HG02970 (cell line): ENCODE measurements around the gene DPPA2.
"Not testable (repeated sequence)": the region's sequence is repeated elsewhere in the genome, so short reads cannot be mapped to it uniquely, and the experiment has no call there.

Source experiments
- ATAC-seq: cut with Tn5 transposase; IDR thresholded peaks from one replicate; pipeline ENCODE4 v1.9.1; 2021; ENCODE audit warnings: mild to moderate bottlenecking, moderate library complexity, moderate number of reproducible peaks; ENCODE audit not compliant: unreplicated experiment, low FRiP score

DPPA2 gene, protein sequence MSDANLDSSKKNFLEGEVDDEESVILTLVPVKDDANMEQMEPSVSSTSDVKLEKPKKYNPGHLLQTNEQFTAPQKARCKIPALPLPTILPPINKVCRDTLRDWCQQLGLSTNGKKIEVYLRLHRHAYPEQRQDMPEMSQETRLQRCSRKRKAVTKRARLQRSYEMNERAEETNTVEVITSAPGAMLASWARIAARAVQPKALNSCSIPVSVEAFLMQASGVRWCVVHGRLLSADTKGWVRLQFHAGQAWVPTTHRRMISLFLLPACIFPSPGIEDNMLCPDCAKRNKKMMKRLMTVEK

DNA sequence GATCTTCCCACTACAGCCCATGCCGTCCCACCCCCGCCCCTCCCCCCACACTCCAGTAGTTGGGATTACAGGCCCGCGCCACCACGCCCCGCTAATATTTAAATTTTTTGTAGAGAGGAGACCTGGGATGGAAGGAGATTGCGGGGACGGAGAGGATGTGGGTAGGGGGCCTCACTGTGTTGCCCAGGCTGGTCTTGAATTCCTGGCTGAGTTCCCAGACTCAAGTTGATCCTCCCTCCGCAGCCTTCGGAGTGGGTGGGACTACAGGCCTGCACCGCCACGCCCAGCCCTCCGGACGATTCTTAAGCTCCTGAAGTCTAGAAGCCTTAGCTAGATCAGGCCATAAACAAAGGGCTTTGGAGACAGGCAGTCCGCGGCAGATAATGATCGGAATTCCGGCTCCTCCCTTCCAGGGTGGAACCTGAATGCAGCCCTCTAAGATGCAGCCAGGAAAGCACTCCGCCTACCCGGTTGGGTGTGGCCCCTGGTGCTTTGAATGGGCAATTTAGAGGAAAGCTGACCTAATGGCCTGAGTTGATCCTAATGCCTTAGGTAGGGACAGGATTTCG, at the start of gene DPPA2:
DPPA2 (minus strand) TSS at position 356 of the 569 bp plus-strand sequence. CDS start 1,975 bp downstream, outside the sequence.
- no peak for ATAC-seq

DNA sequence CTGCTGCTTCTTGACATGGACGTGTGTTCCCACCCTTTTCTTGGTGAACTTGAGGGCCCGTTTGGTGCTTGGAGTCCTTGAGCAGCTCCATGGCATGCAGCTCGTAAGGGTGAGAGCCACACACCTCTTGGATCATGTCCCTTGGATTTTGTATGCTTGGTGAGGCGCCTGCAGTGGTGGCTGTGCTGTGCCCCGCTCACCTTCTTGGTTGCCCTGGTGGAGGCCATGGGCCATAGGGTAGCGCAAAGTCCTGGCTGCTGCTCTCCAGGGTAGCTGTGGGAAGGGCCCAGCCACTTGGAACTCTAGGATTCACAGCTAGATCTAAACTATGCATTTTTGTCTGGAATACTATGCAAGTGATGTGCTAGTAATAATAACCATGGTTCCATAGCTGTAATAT, 47.8 kb upstream of the DPPA2 start:
- no peak for ATAC-seq

DNA sequence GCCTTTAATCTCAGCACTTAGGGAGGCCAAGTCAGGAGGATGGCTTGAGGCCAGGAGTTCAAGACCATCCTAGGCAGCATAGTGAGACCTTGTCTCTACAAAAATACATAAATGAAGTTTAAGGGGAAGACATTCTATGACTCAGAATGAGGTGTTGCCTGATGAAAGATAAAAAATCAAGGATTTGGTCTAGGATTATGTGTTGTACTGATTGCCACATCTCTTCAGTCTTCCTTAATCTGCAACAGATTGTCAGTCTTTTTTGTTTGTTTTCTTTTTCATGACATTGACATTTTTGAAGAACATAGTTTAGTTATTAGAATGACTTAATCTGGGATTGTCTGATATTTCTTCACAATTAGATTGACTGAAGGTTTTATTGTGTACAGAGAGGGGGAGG, 47.3 kb upstream of the DPPA2 start:
- no peak for ATAC-seq

DNA sequence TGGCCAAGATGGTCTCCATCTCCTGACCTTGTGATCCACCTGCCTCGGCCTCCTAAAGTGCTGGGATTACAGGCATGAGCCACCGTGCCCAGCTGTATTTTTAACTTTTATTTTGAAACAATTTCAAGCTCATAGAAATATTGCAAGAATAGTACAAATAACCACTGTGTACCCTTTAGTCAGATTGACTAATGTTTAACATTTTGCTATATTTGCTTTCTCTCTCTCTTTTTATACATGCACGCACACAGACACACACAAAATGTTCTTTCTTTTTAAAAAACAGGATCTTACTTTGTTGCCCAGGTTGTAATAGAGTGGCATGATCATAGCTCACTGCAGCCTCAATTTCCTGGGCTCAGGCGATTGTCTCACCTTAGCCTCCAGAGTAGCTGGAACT, 46.5 kb upstream of the DPPA2 start:
- no peak for ATAC-seq

DNA sequence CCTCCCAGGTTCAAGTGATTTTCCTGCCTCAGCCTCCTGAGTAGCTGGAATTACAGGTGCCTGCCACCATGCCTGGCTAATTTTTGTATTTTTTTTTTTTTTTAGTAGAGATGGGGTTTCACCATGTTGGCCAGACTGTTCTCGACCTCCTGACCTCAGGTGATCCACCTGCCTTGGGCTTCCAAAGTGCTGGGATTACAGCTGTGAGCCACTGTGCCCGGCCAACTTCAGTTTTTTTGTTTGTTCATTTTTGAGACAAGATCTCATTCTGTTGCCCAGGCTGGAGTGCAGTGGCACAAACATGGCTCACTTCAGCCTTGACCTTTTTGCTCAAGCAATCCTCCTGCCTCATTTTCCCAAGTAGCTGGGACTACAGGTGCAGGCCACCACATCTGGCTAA, 42.5 kb upstream of the DPPA2 start:
- not testable (repeated sequence) for ATAC-seq

DNA sequence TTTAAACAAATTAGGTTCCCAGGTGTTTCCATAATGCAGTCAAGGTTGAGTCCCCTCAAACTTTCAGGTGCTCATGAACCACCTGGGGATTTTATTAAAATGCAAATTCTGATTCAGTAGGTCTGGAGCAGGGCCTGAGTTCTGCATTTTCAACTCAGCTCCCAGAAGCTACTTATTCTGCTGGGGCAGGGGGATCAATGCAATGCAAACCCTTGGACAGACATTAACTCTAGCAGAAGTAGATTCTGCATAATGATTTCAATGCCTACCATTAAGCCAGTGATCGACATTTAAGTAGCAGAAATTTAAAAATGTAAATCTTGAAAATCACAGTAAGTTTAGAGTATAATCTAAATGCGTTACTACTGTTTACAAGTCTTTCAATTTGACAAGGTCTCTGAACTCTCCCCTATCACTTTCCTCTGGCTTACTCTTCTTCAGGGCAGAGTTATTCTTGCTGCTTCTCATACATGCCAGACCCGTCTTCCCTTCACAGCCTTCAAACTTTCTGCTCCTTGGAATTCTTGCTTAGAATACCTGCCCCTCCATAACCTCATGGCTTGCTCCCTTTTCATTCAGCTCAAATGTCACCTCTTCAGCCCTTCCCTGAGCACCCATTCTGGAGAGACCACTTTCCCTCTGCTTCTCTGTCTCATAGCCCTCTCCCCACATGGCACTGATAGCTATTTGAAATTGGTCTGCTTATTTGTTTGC, 40.3 kb upstream of the DPPA2 start:
- no peak for ATAC-seq

DNA sequence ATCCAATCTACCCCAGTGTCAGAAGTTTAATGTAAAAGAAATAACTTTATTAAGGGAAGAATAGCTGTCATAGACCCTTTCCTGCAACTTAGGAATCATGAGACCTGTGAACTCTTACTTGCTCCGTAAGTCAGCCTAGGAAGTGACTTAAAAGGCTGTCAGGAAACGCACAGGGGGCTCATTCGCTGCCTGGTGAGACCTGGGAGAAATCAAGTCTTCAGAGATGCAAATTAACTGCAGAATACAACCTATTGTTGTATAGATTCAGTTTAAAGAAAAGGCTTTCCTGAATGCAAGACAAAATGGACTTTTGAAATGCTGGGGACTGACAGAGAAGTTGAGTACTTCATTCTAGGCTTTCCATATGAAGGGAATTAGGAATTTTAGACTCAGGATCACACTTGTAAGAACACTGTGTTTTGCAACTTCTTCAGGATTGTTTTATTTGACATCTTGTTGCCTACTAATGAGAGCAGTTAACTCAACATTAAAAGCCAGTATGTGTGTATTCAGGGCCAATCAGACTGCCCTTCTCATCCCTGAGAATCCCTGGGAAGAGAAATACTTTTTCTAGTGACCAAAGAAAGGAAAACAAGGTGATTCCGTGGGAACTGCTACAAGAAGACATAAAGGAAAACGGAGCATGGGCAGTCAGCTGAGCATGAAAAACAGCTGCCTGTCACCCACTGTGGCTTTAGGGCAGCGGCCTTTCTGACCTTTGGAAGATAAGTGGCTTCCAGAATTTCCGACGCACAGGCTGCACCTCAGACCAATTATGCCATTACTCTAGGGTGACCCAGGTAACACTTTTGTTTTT, 39.5 kb upstream of the DPPA2 start:
- no peak for ATAC-seq

DNA sequence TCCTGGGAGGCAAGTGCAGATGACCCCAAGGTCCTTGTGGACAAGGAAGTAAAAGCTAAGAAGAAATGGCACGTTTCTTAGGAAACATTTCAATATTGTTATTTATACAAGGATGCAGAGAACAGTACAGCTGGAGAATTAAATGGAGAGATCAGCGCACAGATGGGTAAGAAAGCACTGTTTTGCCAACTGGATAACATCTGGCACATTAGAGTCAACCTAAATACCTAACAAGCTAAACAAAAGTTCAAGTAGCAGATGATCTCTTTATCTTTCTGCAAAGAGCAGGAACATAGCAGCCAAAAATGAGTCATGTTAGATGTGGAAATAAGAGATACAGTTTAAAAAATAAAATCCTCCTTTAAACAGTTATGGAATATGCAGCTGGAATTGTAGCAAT, 36.7 kb upstream of the DPPA2 start:
- ATAC-seq = no peak

DNA sequence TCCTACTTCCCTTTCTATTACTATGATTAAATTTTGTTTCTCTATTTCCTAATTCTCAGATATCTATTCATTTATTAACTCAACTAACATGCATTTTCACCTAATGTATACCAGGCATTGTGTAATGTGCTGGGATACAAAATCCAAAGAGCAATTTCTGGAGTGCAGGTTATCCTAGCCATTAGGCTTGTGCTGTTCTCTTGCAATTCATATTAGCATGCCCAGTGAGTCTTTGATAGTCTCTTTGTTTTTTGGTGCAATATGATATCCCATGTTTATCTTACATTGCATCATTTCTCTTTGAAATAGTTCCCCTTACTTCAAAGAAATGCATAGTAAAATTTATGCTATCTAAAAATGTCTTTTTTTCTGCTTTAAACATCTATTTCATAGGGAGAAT, 34.9 kb upstream of the DPPA2 start:
- ATAC-seq = no peak

DNA sequence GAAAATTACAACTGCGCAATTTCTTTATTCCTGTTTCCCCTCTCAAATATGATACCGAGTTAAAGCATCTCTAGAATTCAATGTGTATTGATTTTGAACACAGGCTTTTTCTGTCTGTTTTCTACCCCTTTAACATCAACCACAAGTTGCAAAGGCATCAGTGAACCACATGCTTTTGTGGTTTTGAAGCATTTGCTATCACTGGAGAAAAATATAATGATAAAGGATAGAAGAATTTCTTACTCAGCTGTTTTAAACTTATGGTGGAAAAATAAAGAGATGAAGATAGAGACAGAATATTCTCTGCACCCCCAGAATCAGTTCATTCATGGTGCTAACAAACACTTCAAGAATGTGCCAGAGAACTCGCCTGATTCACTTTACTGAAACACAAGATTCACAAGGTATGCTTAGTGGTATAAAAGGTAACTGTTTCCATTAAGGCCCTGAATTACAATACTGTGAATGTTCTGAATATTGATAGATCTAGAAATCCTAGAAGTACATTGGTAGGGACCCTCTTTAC, 30.5 kb upstream of the DPPA2 start:
- no peak for ATAC-seq

DNA sequence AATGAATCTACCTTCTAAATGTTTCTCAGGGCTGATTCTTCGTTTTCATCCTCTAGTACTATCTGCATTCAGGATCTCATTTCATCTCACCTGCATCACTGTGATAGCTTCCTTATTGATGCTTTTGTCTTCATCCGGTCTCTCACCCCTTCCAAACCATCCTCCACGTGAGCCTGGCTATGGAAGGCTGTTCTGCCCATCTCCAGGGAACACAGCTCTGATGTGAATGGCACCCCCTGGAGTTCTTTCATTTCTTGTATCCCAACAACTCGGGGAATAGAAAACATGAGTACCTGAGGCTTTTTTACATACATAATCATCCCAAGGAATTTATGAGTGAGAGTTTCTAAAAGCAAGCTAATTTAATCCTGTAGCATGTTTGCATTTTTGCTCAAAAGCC, 29.8 kb upstream of the DPPA2 start:
- no peak for ATAC-seq

DNA sequence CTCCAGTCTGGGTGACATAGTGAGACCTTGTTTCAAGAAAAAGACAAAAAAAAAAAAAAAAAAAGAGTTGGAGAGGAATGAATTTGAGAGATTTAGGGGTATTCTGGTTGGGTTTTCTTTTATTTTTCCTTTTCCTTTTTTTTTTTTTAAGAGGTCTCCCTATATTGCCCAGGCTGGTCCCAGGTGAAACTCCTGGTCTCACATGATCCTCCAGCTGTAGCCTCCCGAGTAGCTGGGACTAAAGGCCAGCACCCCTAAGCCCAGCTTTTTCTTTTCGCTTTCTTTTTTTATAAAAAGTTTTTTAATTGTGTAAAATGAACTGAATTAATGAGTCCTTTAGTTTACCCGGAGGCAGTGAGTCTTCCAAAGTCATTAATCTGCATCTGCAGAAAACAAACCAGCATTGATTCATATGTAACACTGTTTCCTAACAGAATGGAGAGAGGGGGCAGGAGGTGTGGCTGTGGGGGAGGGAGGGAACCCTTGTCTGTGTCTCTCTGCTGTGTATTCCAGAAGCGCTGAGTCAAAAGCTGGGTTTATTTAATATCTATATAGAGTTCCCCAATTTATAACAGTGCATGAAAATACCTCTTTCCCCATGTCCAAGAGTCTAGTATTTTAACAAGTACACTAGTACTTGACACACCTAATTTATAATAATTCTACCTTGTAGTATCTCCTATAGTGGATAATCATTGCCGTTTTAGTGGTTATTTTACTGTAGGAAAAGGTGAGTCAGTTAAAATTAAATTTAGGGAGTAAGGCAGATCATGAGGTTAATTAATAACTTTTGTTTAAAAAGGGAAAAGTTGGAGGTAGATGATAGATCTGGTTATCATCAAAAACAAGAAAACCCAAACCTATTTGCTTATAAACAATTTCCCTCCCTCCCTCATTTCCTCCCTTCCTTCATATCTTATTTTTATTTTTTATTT, 23.7 kb upstream of the DPPA2 start:
- ATAC-seq = no peak

DNA sequence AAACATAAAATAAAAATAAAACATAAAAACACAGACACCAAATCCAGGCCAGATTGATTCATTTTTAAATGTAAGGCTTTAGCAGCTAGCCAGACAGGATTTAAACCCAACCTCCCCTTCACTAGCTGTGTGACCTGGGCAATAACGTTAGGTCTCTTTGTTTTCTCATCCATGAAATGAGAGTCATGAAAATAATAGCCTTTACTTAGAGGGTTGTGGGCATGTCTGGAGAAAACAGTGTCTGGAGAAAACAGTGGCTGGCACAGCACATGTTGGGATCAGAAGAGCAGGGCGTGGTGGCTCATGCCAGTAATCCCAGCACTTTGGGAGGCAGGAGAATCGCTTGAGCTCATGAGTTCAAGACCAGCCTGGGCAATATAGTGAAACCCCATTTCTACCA, 22.9 kb upstream of the DPPA2 start:
- no peak for ATAC-seq

DNA sequence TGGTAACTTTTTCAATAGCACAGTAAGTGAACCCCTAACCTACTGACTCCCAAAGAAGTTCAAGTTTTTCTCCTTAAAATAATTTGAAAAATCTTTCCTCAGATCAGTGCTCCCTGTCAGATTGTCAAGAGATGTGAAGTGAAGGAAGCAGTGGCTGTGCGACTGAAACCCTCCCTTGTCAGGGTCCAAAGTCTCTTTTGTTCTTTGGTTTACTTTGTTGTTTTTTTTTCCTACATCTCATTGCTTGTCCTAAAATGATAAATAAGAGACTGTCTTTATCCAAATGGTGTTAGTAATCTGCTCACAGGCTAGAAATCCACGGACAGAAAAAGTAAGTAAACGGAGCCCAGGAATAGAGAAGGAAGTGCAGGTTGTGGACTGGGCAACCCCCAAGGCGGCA, 22.0 kb upstream of the DPPA2 start:
- no peak for ATAC-seq

DNA sequence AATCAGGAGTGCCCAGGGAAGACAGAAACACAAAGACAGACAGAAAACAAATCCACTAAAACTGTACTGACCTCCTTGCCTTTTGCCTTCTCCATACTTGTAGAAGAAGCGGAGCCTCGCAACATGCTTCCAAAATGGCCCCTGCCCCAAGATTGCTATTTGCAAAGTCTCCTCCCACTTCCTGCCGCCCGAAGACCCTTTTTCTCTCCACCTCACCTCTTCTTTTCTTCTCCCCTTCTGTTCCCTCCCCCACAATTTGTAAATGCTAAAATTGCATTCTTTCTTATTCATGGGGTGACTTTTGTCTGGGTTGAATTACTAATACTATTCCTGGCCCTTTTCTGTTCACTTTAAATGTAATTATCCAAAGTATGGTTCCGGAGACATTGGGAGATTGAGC, 21.1 kb upstream of the DPPA2 start, which contains the start of gene DPPA4:
DPPA4 (minus strand) TSS at position 154 of the 400 bp plus-strand sequence; CDS start at position 125, 29 bp downstream.
- ATAC-seq = no peak

DNA sequence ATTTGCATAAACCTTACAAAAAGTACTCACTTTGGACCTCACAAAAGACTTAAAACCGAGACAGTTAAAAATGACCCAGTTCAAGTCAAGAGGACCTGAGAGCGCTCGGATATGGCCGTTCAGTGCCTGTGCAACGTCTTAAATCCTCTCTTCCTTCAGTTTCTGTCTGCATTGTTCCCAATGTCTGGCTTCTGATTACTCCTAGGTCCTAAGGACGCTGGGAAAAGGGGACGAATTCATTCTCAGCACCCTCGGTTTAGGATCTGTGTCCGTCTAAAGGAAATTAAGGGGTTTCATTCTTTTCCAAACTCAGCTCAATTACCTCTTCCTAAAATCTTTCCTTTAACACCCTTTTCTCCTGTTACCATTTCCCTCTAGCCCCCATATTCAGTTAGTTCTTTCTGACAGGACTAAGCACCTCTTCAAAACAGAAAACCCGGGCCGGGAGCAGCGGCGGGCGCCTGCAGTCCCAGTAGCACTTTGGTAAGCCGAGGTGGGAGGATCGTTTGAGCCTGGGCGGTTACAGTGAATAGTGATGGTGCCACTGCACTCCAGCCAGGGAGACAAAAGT, 20.1 kb upstream of the DPPA2 start:
- ATAC-seq = no peak

DNA sequence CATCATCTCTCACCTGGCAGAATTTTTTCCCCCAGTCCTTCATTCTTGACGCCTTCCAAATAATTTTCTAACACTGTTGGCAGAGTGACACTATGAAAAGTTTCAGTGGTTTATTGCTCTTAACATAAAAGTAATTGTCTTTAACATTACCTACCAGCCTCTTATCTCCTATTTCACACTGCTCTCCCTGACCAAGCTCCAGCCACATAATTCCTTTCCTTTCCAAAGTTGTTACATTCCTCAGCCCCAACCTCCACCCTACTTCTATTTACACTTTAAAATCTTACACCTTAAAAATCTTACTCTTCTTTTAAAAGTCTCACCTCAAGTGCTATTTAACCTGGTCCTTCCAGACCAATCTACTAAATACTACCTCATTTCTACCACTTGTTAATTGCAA, 18.3 kb upstream of the DPPA2 start:
- ATAC-seq = no peak

DNA sequence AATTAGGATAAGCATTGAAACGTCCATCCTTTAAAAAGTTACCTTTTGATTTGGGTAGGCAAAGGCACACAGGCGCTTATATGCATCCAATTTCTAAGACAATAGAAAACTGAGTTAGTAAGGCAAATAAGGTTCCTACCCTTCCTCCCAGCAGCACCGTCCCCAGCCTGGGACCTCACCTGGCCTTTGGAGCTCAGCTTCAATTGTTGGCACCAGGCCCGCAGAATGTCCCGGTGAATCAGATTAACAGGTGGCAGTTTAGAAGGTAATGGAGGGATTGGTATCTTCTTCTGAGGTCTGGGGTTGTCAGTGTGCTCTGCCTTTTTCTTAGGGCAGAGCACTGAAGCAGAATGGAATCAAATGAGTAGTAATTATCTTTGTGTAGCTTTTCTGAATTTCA, 15.4 kb upstream of the DPPA2 start:
- ATAC-seq = no peak

DNA sequence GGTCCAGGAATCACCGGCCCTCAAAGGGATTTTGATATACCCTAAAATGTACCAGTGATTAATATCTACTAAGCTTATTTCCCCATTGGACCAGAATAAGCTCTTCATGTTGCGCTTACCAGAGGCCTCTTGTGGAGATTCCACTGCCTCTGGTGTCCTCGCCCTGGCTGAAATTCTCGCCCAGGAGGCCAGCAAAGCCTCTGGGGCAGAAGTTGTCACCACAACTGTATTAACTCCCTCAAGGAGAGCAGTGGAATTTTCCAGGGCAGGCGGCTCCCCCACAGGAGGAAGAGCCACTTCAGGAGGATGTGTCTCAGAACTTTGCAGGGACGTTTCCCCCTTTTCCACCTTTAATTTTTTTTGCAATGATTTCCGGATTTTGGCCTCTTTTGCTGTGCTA, 14.1 kb upstream of the DPPA2 start:
- ATAC-seq = no peak
